Breast epithelium (tissue), 4 donors: ENCODE data around the gene PEX13. TPM values are rescaled to one million over a fixed set of nuclear protein-coding genes. Genes with fewer than 3 reads are reported as not detected.

Experiments used
- DNase-seq, 2 donors: peaks; one replicate each; pipeline ENCODE4 v3.0.0-alpha.2; 2019; ENCODE audit warnings: low spot score in 2 of 2
- H3K27ac ChIP-seq, 2 donors: fragments of 200-600 bp; sonication (generic) in 1 of 2; one replicate each; pipeline ENCODE4 v1.5.1; 2016 to 2019; ENCODE audit warnings: mild to moderate bottlenecking in 1 of 2
- H3K27me3 ChIP-seq, 2 donors: fragments of 200-600 bp; sonication (generic) in 1 of 2; one replicate each; pipeline versions ENCODE4 v1.5.1 to v1.6.0; 2017 to 2019; ENCODE audit warnings: control low read depth in 1 of 2, mild to moderate bottlenecking in 1 of 2
- H3K36me3 ChIP-seq: fragments of 200-600 bp; one replicate; pipeline ENCODE4 v1.5.1; 2019
- H3K4me1 ChIP-seq, 2 donors: fragments of 200-600 bp; sonication (generic); one replicate each; pipeline ENCODE4 v1.5.1; 2016 to 2019; ENCODE audit warnings: control low read depth in 1 of 2
- H3K4me3 ChIP-seq, 3 donors: fragments of 200-600 bp; sonication (generic); 1 replicate in 2 of 3; 2 replicates in 1 of 3; pipeline ENCODE4 v1.5.1; 2016 to 2019; ENCODE audit warnings: mild to moderate bottlenecking in 3 of 3, moderate library complexity in 2 of 3
- H3K9me3 ChIP-seq, 2 donors: fragments of 200-600 bp; sonication (generic) in 1 of 2; one replicate each; pipeline ENCODE4 v1.5.1; 2016 to 2019; ENCODE audit warnings: control low read depth in 1 of 2
- POLR2A ChIP-seq: fragments of 450-650 bp; IDR thresholded peaks from one replicate; pipeline ENCODE4 v1.6.1; 2016; ENCODE audit warnings: antibody characterized with exemption, mild to moderate bottlenecking, moderate library complexity
- POLR2AphosphoS5 ChIP-seq, 3 donors: sonication (generic); formaldehyde crosslinking; IDR thresholded peaks; one replicate each; pipeline ENCODE4 v1.6.1; 2017; ENCODE audit warnings: antibody characterized with exemption in 3 of 3
- intact Hi-C: fragments of 100-400 bp; cut with DNase I; formaldehyde crosslinking; loops from one replicate; pipeline ENCODE4 v1.15.1; 2023; ENCODE audit warnings: low total_unique reads
- total RNA-seq, 3 donors: library from RNA; depleted of rRNA; stranded (reverse); fragments of >200 nt; gene quantifications; one replicate each; pipeline ENCODE4 v1.1.0, GENCODE V29; 2016
- TF ChIP-seq, protein P1 (sequence below), 3 donors: fragments of 450-650 bp; IDR thresholded peaks; one replicate each; pipeline ENCODE4 v1.5.1; 2016 to 2017; ENCODE audit warnings: antibody characterized with exemption in 3 of 3, mild to moderate bottlenecking in 3 of 3, moderate library complexity in 3 of 3

Gene PEX13
- total RNA-seq, 3 donors from 2014 or later = 25.1 to 58.2 (median 31.5) TPM

DNA sequence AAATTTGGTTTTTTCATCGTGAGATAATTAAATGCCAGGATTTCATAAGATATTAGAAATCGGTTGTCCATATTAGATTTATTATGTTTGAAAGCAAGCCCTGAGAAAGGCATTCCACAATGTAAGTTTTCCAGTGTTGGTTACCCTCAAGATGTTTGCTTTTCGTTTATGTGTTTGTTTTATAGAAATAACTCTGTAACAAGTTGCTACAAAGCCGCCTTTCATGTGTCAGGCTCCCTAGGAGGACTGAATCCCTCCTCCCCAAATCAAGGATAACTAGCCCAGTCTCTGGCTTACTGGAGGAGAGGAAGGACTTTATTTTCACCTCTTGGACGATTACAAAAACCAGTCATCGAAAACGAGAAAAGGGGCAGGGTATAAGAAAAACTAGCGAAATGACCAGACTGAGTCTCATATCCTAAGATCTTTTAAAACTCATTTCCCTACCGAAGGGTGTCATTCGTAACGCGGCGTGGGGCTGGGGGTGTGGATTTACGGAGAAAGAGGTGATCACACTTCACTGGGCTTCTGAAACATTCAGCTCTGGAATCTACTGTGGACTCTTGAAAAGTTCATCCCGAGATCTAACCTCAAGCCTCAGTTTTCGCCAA lies 1.0 kb upstream of the PEX13 start:
- Histone ChIP-seq H3K27ac (peak overlapping the region; percentile 95 to 97), H3K4me1 (peaks cover 0 to 8% of the 10 kb centered on the region in 2 donors), H3K27me3 (no peaks in the 10 kb centered on the region), H3K36me3 (no peaks in the 10 kb centered on the region), H3K4me3 (peak overlapping the region; percentile 89 to 95 (median 91)), H3K9me3 (no peaks in the 10 kb centered on the region)
- no peak for DNase-seq
- intact Hi-C loops = loop anchor here (1.0 kb wide), 1 partner anchor 9 kb away; no protein-coding TSS in a partner anchor
- TF ChIP-seq, protein P1, sequence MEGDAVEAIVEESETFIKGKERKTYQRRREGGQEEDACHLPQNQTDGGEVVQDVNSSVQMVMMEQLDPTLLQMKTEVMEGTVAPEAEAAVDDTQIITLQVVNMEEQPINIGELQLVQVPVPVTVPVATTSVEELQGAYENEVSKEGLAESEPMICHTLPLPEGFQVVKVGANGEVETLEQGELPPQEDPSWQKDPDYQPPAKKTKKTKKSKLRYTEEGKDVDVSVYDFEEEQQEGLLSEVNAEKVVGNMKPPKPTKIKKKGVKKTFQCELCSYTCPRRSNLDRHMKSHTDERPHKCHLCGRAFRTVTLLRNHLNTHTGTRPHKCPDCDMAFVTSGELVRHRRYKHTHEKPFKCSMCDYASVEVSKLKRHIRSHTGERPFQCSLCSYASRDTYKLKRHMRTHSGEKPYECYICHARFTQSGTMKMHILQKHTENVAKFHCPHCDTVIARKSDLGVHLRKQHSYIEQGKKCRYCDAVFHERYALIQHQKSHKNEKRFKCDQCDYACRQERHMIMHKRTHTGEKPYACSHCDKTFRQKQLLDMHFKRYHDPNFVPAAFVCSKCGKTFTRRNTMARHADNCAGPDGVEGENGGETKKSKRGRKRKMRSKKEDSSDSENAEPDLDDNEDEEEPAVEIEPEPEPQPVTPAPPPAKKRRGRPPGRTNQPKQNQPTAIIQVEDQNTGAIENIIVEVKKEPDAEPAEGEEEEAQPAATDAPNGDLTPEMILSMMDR (IDR thresholded peaks at IDR 0.05) = no peak
- no peak for TF ChIP-seq POLR2A
- TF ChIP-seq POLR2AphosphoS5 (IDR thresholded peaks at IDR 0.05) = no peak

DNA sequence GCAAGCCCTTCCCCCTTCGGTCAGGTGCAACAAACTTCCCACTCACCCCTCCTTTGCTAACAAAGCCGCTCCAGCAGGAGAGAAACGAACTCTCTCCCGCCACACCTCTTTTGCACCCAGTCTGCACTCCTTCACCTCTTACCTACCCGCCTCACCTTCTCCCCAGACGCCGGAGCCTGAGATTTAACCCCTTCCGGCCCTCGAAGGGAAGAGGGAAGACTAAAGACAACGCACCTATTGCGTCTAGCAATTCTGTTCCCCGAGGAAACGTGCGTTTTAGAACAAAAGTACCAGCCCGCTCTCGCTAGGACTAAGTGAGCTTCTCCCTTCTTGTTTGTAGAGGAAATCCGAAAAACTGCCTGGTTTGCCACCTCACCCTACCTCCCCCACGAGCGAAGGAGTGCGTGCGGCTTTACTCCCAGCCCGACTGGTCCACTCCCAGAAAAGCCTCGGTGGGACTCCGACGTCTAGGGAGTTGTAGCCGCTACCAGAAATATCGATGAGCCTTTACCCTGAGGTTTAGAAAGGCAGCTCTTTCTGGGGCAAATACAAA lies 441 bp upstream of the PEX13 start:
- peak overlapping the region; percentile 89 to 95 (median 91) for H3K4me3 ChIP-seq
- peaks cover 0 to under 1% of the 10 kb centered on the region in 2 donors for H3K9me3 ChIP-seq
- TF ChIP-seq POLR2AphosphoS5 (IDR thresholded peaks at IDR 0.05) = peak; percentile 5 to 76 (median 56)
- peak; percentile 14 for TF ChIP-seq POLR2A
- TF ChIP-seq, protein P1 (IDR thresholded peaks at IDR 0.05) = no peak
- no peaks in the 10 kb centered on the region for H3K27me3 ChIP-seq
- no peaks in the 10 kb centered on the region for H3K36me3 ChIP-seq
- H3K4me1 ChIP-seq = peaks cover 0 to 8% of the 10 kb centered on the region in 2 donors
- H3K27ac ChIP-seq = peak overlapping the region; percentile 95 to 97
- intact Hi-C loops = no loop called here
- peak; percentile 70 to 74 for DNase-seq

DNA sequence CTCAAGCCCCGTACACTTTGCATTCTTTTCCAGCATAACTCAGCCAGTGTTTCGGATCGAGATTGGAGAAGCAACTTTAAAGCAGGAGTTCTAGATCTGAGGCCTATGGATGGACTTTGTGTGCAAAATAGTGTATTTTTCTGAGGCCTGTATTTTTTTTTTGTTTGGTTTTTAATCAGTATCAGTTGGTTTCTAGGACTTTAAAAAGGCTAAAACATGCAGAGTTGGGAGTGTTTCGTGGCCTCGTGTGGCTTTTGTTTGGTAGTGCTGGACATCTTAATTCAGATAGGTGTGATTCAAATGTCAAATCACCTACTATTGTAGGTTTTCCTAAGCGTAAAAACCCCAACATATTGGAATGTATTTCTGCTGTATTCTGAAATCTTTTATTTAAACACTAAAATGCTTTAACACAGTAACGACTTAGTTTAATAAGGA lies 817 bp downstream of the PEX13 start:
- Histone ChIP-seq H3K4me1 (peaks cover 0 to 8% of the 10 kb centered on the region in 2 donors), H3K9me3 (peaks cover 0 to 5% of the 10 kb centered on the region in 2 donors), H3K4me3 (peak overlapping the region; percentile 89 to 95 (median 91)), H3K36me3 (no peaks in the 10 kb centered on the region), H3K27me3 (no peaks in the 10 kb centered on the region), H3K27ac (peak overlapping the region; percentile 95 to 97)
- TF ChIP-seq POLR2AphosphoS5 (IDR thresholded peaks at IDR 0.05) (no peak), POLR2A (no peak)
- TF ChIP-seq, protein P1 (IDR thresholded peaks at IDR 0.05) = no peak
- intact Hi-C loops = no loop called here
- no peak for DNase-seq

DNA sequence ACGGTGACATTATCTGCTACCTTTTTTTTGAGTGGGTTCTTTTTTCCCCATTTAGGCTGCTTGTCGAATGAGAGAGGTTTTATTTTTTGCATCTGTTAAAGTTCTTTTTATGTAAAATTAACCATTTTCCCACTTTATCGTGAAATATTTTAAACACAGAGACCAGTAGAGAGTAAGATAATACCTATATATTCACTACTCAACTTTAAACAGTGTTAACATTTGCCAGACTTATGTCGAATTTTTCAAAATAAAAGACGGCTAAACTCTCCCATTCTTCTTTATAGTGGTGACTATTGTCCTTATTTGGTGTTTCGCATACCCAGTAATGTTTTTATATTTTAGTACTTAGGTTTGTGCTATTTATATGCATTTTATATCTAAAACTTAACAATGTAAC lies 1.3 kb downstream of the PEX13 start:
- intact Hi-C loops = no loop called here

More for the DNA sequence above, 1.3 kb downstream of the PEX13 start:
- H3K9me3 ChIP-seq = peaks cover 0 to 5% of the 10 kb centered on the region in 2 donors
- peak overlapping the region; percentile 89 to 95 (median 91) for H3K4me3 ChIP-seq
- no peaks in the 10 kb centered on the region for H3K36me3 ChIP-seq
- H3K27ac ChIP-seq = peak overlapping the region; percentile 95 to 97
- no peak for DNase-seq
- H3K4me1 ChIP-seq = peaks cover 0 to 8% of the 10 kb centered on the region in 2 donors
- H3K27me3 ChIP-seq = no peaks in the 10 kb centered on the region
- TF ChIP-seq POLR2A (no peak), POLR2AphosphoS5 (IDR thresholded peaks at IDR 0.05) (no peak)
- TF ChIP-seq, protein P1 (IDR thresholded peaks at IDR 0.05) = no peak
